Upper lobe of right lung (tissue), 1 donor: ENCODE data around the gene GOLGA6C. TPM values are rescaled to one million over a fixed set of nuclear protein-coding genes. Genes with fewer than 3 reads are reported as not detected.
A peak's percentile ranks its signal among the peaks of the same experiment; 100 is the strongest.
"Not testable (repeated sequence)": the region's sequence is repeated elsewhere in the genome, so short reads cannot be mapped to it uniquely, and the experiment has no call there.

ENCODE experiments used
- ATAC-seq: fragments of 200-7000 bp; cut with Tn5 transposase; one replicate; pipeline ENCODE4 v1.9.1; 2020; ENCODE audit warnings: mild to moderate bottlenecking, moderate library complexity
- DNase-seq: peaks from one replicate; pipeline ENCODE4 v3.0.0-alpha.2; 2020
- H3K27ac ChIP-seq: fragments of 200-600 bp; one replicate; pipeline ENCODE4 v1.8.0; 2022
- H3K27me3 ChIP-seq: fragments of 200-600 bp; one replicate; pipeline ENCODE4 v1.8.0; 2022; ENCODE audit warnings: mild to moderate bottlenecking
- H3K36me3 ChIP-seq: fragments of 200-600 bp; one replicate; pipeline ENCODE4 v1.8.0; 2022
- H3K4me1 ChIP-seq: fragments of 200-600 bp; one replicate; pipeline ENCODE4 v1.8.0; 2022
- H3K4me3 ChIP-seq: fragments of 200-600 bp; one replicate; pipeline ENCODE4 v1.8.0; 2022; ENCODE audit warnings: mild to moderate bottlenecking
- H3K9me3 ChIP-seq: fragments of 200-600 bp; one replicate; pipeline ENCODE4 v1.8.0; 2022
- intact Hi-C: fragments of 100-400 bp; cut with DNase I; formaldehyde crosslinking; loops from one replicate; pipeline ENCODE4 v1.11.0; 2022
- total RNA-seq: library from RNA; stranded (reverse); fragmentation: NEBNext Ultra II Directional; extraction: Animal tissue kit (Norgen Biotek cat#: 25700); gene quantifications from one replicate; pipeline ENCODE4 v1.2.1, GENCODE V29; 2021
- TF ChIP-seq, protein P1 (sequence below): fragments of 200-600 bp; IDR thresholded peaks from one replicate; pipeline ENCODE4 v1.8.0; 2022; ENCODE audit warnings: antibody characterized with exemption
- donor health status: DM: no; HTN: yes; CAD: no; lungs with severe emphysema.

Gene GOLGA6C
- total RNA-seq, 1 donor from 2014 or later: not detected

DNA sequence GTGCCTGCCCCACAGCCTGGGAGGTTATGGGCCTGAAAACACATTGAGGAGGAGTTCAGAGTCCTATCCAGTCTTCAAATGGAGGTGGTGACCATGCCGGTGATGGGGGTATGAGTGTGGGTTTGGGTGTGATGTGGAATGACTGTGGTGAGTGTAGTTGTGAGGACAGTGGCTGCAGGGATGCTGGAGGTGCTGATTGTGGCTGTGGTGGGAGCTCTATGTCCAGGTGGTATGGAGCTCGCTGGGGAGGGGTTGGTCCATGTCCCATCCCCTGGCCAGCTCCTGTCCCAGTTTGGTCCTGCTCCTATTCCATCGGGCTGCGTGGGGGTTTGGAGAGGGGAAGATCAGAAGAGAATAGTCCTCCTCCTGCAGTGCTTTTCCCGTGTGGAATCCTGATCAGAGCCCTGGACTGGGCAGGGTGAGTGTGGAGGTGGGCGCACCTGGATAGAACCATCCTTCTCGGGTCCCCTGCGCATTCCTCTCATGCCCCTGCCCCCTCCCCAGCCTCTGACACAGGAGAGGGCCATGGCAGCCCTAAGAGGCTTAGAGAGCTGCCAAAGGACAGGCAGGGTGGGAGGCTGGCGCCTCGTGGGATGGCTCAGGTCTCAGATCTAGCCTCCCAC lies 23.0 kb upstream of the GOLGA6C start:
- Histone ChIP-seq H3K4me1 (no peaks in the 10 kb centered on the region), H3K4me3 (no peak overlapping the region), H3K36me3 (no peaks in the 10 kb centered on the region), H3K27ac (no peak overlapping the region), H3K9me3 (no peaks in the 10 kb centered on the region), H3K27me3 (peaks cover 8% of the 10 kb centered on the region)
- TF ChIP-seq, protein P1, sequence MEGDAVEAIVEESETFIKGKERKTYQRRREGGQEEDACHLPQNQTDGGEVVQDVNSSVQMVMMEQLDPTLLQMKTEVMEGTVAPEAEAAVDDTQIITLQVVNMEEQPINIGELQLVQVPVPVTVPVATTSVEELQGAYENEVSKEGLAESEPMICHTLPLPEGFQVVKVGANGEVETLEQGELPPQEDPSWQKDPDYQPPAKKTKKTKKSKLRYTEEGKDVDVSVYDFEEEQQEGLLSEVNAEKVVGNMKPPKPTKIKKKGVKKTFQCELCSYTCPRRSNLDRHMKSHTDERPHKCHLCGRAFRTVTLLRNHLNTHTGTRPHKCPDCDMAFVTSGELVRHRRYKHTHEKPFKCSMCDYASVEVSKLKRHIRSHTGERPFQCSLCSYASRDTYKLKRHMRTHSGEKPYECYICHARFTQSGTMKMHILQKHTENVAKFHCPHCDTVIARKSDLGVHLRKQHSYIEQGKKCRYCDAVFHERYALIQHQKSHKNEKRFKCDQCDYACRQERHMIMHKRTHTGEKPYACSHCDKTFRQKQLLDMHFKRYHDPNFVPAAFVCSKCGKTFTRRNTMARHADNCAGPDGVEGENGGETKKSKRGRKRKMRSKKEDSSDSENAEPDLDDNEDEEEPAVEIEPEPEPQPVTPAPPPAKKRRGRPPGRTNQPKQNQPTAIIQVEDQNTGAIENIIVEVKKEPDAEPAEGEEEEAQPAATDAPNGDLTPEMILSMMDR: no peak
- DNase-seq (peak; percentile 43), ATAC-seq (no peak)
- intact Hi-C loops: no loop called here

DNA sequence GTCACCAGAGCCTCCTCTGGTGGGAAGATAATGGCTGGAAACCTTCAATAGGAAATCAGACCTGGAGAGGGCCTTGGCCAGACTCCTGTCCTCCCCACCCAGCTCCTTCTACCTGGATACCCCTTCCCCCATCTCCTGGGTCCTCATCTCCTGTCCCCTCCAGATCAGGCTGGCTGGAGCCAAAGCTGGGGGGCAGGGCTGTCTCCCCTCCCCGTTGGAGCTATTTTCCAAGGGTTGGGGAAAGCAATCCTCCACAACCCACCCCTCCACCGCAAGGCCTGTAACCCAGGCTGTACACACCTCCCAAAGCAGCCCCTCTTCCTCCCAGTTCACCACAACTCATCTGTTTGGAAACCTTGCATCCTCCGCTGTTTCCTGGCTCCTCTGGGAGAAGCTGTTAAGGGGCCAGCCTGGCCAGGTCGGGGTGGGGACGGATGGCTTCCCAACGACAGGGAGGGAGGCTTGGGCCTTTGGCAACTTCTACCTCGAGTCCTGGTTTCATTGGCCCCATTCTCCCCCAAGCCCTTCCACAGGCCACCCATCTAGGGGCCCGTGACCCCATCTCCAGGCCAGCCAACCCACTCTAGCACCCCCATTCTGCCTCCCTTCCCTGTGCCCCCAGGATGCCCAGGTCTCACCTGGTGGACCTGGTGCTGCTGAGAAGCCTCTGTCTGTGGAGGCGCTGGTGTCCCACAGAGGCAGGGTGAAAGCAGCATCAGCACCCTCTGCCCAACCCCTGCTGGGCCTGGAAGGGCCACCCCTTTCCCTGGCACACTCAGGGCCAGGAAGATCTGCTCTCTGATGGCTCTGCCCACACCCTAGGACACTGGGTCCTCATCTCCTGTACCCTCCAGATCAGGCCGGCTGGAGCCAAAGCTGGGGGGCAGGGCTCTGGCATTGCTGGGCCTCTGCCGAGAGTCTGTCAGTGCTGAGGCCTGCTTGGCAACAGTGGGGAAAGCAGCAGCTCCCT lies 22.1 kb upstream of the GOLGA6C start:
- H3K27me3 ChIP-seq: peaks cover 8% of the 10 kb centered on the region
- no peaks in the 10 kb centered on the region for H3K4me1 ChIP-seq
- ATAC-seq: no peak
- H3K36me3 ChIP-seq: no peaks in the 10 kb centered on the region
- TF ChIP-seq, protein P1: no peak
- no peaks in the 10 kb centered on the region for H3K9me3 ChIP-seq
- DNase-seq: peak; percentile 40
- no peak overlapping the region for H3K27ac ChIP-seq
- no peak overlapping the region for H3K4me3 ChIP-seq
- intact Hi-C loops: no loop called here

DNA sequence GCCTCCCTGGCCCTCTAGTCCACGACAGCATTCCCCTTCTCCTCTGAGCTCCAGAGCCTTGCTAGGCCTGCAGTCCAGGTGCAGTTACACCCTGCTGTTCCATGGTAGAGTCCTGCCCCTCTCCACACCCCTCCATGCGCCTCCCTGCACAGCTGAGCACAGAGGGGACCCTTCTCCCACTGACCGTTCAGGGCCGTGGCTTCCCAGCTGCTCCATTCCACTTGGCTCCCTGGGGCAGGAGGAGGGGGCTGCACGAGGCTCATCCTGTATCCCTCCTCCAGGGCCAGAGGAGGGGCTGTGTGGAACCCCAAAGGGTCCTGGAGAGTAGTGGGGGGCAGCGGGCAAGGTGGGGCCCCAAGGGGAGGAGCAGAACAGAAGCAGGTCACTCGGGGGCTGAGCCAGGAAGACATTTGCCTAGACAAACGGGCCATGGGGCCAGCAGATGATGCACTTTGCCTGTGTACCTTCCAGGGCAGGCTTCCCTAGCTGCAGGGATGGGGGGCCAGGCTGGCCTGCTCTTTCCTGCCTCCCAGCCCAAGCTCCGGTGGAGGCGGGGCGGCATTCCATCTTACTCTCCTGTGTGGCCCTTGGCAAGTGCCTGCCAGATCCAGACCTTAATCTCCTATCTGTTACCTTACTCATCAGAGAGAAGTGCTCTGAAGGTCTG lies 20.7 kb upstream of the GOLGA6C start:
- Histone ChIP-seq H3K27me3 (peaks cover 8% of the 10 kb centered on the region), H3K36me3 (no peaks in the 10 kb centered on the region), H3K4me1 (no peaks in the 10 kb centered on the region), H3K4me3 (no peak overlapping the region), H3K9me3 (no peaks in the 10 kb centered on the region), H3K27ac (no peak overlapping the region)
- intact Hi-C loops: no loop called here
- DNase-seq (peak; percentile 52), ATAC-seq (no peak)
- TF ChIP-seq, protein P1: no peak

DNA sequence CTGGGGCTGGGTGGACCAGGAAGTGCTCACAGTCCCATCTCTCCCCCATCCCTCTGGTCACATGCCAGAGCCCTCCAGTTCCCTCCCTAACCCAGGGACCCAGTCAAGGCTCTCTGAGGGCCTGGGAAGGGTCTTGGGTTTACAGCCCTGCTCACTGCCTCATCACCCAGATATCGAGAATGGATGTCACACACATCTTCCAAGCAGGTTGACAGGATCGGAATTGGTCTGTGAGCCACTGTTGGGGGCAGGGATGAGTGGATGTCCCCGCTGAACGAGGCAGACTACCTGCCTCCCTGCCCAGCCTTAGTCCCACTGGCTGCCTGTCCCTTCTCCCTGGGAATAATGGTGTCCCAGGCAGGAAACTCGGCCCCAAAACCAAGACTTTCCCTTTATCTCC lies 20.0 kb upstream of the GOLGA6C start:
- H3K36me3 ChIP-seq: no peaks in the 10 kb centered on the region
- DNase-seq (peak; percentile 44), ATAC-seq (no peak)
- no peak overlapping the region for H3K4me3 ChIP-seq
- H3K27ac ChIP-seq: no peak overlapping the region
- intact Hi-C loops: no loop called here
- no peaks in the 10 kb centered on the region for H3K9me3 ChIP-seq
- TF ChIP-seq, protein P1: no peak
- peaks cover 8% of the 10 kb centered on the region for H3K27me3 ChIP-seq
- H3K4me1 ChIP-seq: no peaks in the 10 kb centered on the region

DNA sequence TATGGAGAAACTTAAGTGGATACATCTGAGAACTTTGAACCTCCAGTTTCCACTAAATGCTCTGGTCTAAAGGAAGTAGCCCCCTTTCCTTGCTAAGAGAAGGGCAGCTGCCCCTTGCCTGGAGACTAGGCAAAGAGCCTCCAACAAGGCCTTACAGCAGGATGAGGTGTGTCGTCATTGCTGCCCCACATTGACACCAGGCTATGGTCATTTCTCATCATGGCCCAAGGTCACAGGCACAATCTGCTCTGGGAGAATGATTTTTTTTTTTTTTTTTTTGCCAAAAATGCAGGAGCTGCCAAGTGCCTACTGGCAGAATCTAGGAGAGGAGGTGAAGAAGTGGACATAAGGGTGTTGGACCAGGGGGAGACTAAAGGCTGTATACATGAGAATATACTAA lies 12.4 kb upstream of the GOLGA6C start:
- H3K27me3 ChIP-seq, H3K4me3 ChIP-seq, DNase-seq, H3K27ac ChIP-seq, H3K9me3 ChIP-seq, H3K4me1 ChIP-seq, intact Hi-C loops, H3K36me3 ChIP-seq, ATAC-seq: not testable (repeated sequence)

DNA sequence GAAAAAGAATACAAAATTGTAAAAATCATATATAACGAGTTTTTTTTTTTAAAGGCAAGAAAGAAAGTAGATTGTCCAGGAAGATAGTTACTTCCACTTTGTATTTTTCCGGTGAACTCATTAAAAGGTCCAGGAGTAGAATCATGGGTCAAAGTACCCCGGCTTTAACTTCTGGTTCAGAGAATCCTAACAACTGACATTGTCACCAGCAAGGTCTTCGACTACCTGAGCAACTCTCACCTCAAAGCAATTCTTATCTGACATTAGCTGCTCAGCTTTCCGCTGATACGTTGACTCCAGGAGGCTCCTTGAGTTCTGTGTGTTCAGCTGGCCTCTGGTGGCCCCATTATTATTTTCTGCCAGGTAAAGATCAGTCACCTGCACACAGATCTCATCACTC lies 9.1 kb upstream of the GOLGA6C start:
- H3K27me3 ChIP-seq, H3K4me1 ChIP-seq, H3K4me3 ChIP-seq, DNase-seq, H3K9me3 ChIP-seq, intact Hi-C loops, H3K27ac ChIP-seq, H3K36me3 ChIP-seq, ATAC-seq: not testable (repeated sequence)
